ENCODE results near the gene PHACTR1.

PHACTR1 gene

DNA sequence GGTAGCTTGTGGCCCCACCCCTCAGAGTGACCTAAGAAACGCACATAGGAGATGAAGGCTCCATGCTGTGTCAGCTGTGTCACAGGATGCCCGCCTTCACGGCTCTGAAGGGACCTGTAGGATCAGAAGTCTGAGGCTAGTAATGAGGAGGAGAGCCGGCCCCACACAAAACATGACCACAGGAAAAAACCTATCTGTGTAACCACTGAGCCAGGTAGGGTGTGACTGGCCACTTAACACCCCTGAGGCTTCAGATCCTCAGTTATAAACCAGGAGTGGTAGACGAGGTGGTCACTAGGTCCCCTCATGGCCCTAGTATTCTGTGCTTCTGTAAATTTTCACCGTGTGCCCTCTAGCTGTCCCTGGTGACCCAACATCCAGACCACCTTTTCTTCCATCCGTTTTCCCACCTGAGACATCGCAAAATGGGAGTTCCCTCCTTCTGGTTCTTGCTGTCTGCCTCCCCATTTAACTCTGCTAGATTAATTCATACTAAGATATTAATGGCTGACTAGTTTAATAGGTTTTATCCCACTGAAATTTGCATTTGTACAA lies 558.9 kb downstream of the PHACTR1 start:
- no peak for DNase-seq

DNA sequence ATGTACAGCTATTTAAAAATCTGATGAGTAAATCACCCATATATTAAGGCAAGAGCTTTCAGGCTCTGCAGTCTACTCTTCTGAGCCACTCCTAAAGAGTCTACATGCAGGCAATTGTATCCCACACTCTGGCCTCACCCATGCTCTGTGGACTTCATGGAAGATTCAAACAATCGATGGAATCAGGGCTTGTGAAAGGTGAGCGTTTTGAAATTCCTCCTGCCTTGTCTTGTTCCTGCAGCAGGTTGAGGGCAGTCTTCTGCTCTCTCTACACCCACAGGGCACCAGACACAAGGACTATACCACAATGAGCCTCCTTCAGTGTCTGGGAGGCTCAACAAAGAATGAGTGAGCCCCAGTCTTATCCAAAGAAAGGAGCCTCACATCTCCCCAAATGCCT lies 560.7 kb downstream of the PHACTR1 start:
- DNase-seq = no peak

DNA sequence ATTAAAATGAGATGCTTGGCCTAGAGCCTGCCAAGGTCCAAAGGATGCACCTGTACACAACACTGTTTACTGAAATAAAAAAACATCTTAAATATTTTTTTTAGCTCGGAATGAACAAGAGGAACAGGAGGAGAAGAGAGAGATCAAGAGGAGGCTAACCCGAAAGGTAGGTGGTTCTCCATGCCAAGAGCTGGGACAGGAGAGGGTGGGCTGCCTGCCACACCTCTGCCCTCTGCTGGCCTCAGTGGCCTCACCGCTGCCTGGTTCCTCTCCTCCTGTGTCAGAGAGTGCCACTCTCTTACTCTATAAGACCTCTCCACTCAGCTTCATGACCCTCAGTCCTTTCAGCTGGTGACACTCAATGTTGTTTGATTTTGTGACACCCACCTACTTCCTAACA lies 561.6 kb downstream of the PHACTR1 start:
- DNase-seq = no peak

DNA sequence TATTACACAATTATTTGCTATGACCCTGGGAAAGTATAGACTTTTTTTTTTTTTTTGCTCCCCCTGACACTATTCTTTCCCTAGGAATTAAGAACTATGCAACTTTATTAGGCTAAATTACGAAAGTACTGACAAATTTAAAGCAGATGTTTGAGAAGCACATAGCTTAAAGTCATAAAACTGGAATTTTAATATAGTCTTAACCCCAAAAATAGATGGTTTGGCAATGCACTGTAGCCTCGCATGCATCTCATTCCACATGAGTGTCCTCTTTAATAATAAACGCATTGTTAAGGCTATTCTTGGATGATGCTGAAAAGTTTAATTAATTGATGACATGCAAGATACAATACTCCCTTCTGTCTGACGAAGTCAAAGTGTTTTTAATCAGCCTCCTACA lies 562.4 kb downstream of the PHACTR1 start:
- DNase-seq = no peak

DNA sequence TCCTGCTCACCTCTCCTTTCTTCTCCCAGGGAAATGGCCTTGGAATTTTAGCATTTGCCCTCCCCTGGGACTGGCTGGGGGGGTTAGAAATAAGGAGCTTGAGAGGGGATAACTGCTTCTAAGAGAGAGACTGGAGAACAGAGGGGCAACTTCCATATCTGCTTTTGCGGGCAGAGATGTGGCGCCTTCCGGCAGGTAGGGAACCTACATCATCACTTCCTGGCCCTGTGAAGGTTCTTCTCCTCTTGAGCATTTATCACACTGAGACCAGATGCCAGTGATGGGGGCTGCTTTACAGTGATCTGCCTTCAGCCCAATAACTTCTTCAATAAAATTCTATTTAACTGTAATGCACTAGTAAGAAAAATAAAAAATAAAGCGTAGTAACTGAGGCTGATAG lies 563.7 kb downstream of the PHACTR1 start:
- DNase-seq = no peak

DNA sequence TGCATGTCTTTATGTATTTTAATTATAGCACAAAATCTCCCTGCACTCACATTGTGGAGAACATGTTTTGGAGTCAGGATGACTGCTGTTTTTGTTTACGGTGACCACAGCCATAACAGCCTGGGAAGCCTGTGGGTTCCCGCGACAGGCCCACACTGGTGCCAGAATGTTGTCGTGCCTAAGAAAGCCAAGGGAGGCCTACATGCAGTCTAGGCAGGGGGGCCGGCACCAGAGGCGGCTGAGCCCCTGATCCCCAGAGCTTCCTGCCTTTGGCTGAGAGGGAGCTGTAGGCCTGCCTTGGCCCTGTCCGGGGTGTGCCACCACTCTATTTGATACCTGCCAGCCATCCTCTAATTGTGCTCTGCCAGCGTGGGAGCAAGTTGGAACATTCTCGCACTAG lies 565.1 kb downstream of the PHACTR1 start:
- DNase-seq = no peak

DNA sequence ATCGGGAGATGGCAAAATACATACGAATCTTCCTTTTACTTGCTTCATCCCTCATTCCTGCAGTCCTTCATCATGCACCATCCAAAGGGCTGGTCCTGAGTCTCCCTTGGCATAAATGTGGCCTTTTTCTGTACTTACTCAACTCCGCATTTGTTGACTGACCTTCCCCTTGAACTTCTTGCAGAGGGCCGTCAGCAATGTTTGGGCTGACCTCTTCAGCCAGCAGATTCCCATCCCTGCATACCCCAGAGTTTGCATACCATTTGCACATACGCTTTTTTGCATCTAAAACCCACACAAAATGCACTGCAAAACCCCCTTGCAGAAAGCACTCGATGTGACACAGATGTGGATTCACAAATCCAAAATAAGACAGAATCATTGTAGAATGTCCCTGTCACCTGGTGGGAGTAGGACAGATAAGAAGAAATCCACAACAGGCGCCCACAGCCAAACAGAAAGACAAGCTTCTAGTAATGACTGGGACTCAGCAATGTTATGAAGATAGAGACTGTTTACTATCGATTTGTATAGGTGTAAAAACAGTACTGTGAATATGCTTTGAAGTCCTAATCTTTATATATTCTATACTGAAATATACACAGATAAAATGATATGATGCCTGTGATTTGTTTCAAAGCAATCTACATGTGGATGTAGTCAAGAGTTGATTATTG lies 566.0 kb downstream of the PHACTR1 start:
- DNase-seq = no peak

DNA sequence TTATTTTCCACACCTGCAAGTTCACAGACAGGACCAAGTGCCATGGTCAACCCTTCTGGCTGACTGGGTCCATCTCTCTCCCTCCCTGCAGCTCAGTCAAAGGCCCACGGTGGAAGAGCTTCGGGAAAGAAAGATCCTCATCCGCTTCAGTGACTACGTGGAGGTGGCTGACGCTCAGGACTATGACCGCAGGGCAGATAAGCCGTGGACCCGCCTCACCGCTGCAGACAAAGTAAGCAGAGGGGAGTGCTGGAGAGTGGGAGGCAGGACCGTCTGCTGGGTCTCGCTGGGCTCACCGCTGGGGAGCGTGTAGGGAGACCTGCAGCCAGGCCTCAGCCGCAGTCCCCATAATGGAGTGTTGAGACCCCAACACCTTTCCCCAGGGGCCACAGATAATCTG lies 566.8 kb downstream of the PHACTR1 start:
- no peak for DNase-seq

DNA sequence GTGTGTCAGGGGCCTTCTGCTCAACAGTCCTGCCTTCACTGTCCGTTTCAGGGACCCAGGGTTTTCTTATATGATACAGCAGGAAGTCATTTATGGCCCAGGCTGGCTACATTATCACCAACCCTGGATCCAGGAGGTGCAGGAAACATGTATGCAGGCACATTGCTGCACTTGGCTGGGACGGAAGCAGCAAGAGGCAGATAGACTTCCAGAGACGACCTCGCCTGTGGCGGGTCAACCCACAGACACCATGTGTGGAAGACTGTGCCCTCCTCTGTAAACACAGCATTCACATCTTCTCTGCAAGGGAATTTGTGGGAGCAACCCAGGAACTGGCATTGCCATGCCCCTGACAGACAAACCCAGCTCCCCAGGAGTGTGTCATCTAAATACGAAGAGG lies 568.1 kb downstream of the PHACTR1 start:
- DNase-seq = no peak

DNA sequence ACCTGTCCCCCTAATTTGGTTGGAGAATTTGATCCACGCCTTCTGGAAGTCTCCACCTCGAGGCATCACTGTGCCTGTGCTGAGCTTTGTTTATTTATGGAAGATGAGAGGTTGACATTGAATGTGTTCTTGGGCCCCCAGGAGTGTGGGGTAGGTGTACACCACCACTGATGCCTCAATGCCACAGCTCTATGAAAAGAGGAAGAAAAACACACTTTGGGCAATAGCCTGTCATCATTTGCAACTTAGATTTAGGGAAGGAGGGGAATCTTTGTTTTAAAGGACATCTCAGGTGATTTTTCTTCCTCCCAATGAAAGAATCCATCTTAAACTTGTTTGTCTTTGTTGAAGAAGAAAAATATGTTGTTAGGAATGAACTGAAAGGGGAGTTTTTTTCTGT lies 569.1 kb downstream of the PHACTR1 start:
- DNase-seq = no peak

DNA sequence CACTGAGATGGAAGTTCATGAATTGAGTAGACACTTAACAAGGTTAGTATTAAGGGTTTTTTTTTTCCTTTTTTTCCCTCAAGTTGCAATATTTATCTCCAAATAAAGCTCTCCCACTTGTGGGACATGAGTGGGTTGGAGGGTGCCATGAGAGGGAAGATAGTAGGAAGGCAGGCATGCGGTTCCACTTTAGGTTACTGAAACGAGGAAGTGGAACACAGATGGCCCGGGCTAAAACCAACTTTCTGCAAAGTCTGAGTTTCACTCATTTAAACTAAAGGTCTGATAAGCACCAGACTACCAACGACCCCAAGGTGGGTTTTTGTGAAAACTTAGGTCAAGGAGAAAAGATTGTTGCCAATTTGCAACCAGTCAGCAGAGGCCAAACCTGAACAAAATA lies 569.6 kb downstream of the PHACTR1 start:
- DNase-seq = no peak

DNA sequence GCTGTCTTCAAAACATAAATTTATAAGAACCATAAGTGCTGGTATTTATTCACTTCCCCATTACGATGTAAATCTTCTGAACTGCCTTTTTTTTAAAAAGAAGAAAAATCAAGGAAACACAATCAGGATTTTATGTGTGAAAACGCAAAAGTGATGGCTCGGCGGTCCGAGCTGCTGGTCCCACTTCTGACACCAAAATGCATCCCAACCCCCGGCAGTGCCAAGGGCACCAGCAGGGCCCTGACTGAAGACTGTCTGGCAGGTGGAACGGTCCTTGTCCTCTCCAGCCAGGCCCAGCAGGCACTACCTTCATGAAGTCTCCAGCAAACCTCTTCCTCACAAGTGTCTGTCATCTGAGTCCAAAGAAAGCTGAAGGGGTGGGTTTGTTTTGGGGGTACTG lies 570.5 kb downstream of the PHACTR1 start:
- no peak for DNase-seq

DNA sequence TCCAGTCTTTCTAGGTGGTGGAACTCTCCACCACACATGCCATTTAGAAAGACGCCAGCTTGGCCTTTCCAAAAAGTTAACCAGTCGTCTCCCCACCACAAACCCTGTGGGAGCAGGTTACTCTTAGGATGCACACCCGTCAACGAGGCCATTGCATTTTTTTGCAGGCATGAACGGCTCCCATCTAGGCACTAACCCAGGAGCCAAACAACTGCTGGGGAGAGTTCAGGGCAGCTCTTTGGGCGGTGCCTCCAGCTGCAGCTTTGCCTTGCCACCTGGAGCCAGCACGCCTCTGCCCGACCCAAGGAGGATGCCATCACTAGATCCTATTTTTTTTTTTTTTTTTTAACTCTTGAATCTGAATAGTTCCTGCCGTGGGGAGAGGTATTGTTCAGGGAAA lies 571.9 kb downstream of the PHACTR1 start:
- DNase-seq = no peak

DNA sequence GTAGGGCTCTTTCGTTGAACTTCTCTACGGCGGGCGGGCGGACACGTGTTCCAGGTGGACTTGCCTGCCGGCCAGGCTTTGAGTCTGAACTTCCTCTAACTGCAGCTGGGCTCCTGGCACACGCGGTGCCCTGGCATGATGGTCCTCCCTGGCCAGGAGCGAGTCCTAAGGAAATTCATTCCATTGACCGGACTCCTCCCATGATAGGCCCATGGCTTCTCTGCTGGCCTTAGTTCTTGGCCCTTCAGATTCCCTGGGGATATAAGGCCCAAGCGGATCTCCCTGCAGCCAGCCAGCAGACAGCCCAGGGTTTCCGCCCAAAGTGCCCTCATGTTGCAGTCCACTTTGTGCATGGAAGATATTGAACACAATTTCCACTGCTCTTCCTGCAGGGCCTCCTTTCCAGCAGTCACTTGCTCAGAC lies 572.4 kb downstream of the PHACTR1 start:
- DNase-seq = no peak

DNA sequence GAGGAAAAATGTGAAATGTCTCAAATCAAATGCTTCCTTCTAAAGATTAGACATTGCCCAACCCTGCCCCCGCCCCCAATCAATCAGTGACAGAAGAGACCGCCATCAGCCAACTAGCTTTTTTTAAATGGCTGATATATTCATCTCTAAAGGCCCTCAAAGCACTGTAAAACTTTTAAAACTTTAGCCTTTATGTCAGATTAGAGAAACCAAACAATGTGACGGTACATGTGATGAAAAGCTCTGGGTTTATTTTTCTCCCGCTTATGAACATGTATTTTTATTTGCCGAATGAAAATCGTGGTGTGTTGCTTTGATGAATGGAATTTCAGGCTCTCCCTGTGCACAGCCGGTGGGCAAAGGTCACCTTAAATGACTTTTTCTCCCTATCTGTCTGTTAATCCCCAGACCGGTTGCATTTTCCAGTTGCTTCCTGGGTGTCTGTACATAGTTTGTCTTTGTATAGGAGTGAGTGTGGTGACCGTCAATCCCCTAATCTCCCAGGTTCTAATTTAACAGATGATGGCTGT lies 573.3 kb downstream of the PHACTR1 start:
- no peak for DNase-seq

DNA sequence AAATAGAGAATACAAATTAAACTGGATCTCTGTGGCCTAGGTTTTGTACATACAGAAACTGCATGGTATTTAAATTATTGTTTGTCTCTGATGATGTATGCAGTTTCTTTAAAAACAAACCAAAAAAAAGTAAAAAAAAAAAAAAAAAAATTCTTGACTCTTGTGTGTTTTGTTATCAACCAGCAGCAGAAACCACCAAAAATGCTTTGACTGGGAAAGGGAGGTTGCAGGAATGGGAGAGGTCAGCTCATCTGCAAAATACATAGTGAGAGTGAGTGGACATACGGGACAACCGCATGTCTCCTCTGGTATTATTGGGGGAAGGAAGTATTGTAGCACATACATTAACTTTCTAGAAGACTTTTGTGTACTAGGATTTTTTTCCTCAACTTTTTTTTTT lies 573.8 kb downstream of the PHACTR1 start:
- no peak for DNase-seq

DNA sequence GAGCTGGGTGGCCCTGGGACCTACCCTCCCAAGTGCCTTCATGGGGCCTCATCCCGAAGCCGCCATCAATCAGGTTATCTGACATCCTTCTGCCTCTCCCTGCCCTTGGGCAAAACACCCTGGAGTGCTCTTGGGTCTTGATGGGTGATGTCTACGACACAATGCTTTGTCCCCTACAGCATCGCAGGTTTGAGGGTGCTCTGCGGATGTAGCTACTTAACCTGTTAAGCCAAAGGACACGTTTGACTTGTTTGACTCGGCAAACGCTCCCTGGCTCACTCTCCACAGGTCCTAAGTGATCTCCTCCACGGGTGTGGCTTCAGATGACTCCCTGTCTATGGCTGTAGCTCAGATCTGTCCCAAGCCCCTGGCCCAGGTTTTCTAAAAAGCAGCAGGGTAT lies 576.2 kb downstream of the PHACTR1 start:
- no peak for DNase-seq

DNA sequence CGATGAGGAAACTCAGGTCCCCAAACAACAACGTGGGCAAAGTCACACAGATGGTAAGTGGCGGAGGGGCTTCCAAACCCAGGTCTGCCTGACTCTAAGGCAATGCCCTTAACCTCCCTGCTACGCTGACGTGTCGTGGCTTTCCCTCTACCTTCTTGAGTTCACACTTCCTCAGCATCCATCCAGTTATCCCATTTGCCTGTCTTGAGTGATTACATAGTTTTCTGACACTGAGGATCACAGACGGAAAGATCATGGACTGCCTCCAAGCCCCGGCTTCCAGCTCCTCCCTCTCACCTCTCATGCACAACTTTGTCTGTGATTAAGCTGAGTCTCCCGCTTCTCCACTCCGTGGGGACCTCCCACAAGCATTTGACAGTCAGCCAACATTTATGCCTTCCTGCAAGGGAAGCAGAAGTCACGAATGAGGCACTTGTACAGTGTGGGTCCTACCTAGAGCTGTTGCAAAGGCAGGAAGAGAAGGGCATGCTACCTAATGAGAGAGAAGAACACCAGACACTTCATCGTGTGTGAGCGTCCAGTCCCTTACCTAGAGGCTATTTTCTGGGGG lies 578.0 kb downstream of the PHACTR1 start:
- DNase-seq = no peak

DNA sequence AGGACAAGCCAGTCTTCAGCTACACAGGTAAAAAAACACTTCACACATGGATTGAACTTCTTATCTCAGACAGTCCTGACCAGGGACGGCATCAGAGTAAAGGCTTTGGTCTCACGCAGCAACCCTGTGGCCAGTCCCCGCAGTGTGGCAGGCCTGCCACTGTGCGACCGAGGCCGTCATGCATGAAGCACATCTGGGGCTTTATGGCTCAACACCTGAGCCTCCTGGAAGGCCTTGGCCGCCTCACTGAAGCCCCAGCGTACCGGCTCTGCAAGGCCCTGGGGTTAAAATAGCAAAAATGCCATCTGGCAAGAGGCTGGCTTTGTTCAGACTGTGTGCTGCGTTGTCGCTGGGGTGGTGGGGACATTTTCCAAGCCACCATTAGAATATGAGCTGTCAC lies 579.0 kb downstream of the PHACTR1 start:
- DNase-seq = no peak

DNA sequence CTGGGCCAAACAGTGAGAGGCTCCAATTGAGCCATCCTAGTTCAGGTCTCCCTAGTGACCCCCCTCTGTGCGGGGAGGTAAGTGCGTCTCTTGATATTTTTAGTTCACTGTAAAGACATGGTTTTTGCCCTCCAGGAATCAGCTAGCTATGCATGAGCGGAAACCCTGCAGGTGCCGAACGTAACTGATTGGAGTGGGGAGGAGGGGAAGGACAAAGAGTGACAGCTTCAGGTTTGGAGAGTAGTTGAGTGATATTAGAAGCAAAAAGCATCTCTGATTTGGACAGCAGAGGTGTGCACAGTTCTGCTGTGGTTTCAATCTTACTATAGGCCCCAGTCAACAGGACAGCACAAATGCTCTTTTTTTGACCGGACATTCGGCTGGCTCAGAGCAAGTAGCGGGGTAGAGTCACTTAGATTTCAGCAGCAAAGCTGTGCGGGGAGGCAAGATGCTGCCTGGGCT lies 580.0 kb downstream of the PHACTR1 start:
- DNase-seq = no peak

DNA sequence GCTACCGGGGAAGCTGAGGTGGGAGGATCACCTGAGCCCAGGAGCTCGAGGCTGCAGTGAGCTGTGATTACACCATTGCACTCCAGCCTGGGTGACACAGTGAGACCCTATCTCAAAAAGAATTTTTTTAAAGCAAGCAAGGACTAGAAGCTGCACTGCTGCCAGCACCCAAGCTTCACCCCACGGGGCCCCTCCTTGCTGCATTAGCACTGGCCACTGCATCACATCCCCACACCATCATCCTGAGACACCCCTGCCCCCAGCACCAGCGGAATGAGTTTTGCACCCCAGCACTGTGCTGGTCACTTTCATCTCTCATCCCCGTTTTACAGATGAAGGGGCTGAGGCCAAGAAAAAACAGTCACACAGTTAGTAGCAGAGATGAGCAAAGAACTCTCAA lies 580.8 kb downstream of the PHACTR1 start:
- DNase-seq = no peak

DNA sequence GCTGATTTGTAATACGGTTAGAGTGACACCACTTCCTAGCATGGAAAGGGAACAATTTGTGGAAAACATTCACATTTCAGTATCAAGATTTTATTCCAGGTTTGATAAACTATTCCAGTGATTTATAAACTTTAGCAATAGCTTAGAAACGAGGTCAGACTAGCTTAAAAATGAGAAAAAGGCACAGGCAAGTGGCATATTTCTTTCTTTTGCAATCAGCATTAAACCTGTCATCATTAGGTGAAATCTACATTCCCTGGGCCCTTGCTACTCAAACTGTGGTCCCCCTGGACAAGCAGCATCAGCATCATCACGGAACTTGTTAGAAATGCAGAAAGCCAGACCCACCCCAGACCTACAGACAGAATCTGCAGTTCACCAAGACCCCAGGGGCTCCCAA lies 581.9 kb downstream of the PHACTR1 start:
- no peak for DNase-seq

DNA sequence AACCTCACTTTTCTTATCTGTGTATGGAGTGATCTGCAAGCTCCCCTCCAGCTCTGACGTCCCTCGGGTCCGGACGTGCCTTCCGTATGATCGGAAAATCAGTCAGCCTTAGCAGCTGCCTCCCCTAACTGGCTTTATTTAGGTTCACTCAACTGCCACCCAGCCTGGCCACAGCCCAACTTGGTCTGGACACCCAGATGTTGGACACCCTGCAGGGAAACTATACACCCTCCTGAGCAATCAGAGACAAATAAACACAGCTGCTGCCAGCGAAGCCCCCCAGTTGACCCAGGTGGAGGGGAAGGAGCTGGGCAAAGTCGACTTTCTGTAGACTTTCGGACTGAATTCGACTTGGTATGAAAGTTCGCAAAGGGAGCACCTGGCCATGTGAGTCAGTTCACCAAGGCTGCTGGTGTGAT lies 582.8 kb downstream of the PHACTR1 start:
- no peak for DNase-seq

DNA sequence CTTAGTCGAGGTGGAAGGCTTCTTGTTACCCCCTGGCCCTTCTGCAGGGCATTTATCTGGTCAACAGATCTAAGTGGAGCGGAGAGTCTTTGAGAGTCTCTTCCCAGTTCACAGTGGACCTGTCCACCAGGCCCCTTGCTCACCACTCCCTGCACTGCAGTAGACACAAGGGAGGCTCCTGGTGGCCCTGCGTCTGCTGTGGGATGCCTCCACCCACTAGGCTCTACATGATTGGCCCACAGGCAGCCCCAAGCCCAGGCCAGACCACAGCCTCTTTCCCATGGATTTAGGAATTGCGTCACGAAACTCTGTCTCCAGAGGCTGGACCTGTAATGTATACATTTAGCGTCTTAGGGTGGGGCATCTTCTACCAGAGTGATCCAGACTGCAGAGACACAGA lies 583.4 kb downstream of the PHACTR1 start:
- DNase-seq = no peak

Data from GF-D8 (cell line).